ENCODE measurements around the gene ZNF366.

- TF ChIP-seq, protein P1, sequence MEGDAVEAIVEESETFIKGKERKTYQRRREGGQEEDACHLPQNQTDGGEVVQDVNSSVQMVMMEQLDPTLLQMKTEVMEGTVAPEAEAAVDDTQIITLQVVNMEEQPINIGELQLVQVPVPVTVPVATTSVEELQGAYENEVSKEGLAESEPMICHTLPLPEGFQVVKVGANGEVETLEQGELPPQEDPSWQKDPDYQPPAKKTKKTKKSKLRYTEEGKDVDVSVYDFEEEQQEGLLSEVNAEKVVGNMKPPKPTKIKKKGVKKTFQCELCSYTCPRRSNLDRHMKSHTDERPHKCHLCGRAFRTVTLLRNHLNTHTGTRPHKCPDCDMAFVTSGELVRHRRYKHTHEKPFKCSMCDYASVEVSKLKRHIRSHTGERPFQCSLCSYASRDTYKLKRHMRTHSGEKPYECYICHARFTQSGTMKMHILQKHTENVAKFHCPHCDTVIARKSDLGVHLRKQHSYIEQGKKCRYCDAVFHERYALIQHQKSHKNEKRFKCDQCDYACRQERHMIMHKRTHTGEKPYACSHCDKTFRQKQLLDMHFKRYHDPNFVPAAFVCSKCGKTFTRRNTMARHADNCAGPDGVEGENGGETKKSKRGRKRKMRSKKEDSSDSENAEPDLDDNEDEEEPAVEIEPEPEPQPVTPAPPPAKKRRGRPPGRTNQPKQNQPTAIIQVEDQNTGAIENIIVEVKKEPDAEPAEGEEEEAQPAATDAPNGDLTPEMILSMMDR (IDR thresholded peaks at IDR 0.05 in 8 of 11, conservative IDR thresholded peaks at IDR 0.05 in 3 of 11), result no peak
- TF ChIP-seq POLR2A (IDR thresholded peaks at IDR 0.05), result no peak
Observed at GRCh38 chr5:72458407-72458806, 48.8 kb downstream of the ZNF366 start.
